ENCODE results near the gene CHID1.

The CHID1 gene

DNA sequence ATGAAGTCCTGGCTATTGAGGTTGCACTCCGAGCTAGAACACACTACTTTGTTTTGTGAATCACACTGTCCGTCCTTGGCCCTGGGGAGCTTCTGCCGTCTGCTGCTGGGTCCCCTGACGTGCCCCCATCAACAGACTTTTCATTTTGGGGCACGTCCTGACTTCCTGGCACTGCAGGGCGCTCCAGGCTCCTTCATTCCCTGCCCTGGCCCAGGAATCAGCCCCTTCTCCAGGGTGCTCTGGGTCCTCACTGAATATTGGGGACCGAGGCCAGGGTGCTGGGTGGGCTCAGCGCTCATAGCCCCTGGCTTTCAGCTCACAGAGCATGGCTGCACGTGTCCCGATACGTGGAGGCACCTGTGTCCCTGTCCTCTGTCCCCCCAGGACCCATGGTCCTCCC lies 45.7 kb downstream of the CHID1 start:
- peaks cover 2% of the 10 kb centered on the region for H3K36me3 Mint-ChIP-seq
- no peak for DNase-seq (ENCODE audit: low spot score in 2 of 2)
- no peak for ATAC-seq (ENCODE audit: low read depth)
- H3K4me3 Mint-ChIP-seq, result no peak overlapping the region
- H3K27ac Mint-ChIP-seq, result no peak overlapping the region
- H3K4me1 Mint-ChIP-seq, result no peaks in the 10 kb centered on the region
- H3K9me3 Mint-ChIP-seq, result no peaks in the 10 kb centered on the region
- H3K27me3 Mint-ChIP-seq, result no peaks in the 10 kb centered on the region

DNA sequence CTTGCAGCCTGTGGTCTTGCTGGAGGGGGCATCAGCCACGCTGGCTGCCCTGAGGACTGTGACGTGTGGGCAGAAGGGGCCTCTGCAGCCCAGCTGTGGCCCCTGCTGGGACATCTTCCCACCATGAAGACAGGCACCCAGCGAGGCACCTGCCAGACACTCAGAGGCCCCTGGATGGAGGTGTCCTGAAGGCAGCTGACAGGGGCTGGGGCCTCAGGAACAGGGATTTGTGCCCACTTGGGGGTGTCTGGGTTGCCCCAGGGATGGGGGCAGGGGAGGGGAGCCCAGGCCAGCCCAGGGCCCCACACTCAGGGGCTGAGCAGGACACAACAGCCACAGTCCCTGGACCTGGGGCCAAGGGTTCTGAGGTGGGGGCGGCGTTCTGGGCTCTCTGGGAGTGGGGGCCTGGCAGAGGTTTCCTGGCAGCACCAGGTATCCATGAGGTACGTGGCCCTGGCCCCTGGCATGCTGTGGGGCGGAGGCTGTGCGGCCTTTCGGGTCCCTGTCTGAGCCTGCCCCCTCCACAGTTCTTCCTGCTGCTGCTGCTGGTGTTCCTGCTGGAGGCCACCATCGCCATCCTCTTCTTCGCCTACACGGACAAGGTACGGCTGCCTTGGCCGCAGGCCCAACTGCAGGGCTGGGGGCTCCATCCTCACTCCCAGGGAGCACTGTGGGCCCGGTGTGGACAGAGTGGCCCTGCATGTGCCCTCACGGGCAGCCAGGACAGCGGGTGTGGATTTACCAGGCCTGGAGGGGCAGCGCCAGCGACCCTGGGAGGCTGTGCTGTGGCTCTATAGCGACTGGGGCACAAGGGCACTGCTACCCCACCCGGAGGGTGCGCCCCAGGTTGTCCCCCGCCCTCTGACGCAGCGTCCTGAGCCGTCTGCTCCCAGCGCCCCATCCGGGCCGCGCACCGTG lies 46.4 kb downstream of the CHID1 start:
- H3K27me3 Mint-ChIP-seq, result peaks cover 5% of the 10 kb centered on the region
- no peaks in the 10 kb centered on the region for H3K4me1 Mint-ChIP-seq
- H3K36me3 Mint-ChIP-seq, result peaks cover 2% of the 10 kb centered on the region
- ATAC-seq (ENCODE audit: low read depth) (no peak), DNase-seq (ENCODE audit: low spot score in 2 of 2) (no peak)
- no peak overlapping the region for H3K27ac Mint-ChIP-seq
- no peak overlapping the region for H3K4me3 Mint-ChIP-seq
- H3K9me3 Mint-ChIP-seq, result no peaks in the 10 kb centered on the region

DNA sequence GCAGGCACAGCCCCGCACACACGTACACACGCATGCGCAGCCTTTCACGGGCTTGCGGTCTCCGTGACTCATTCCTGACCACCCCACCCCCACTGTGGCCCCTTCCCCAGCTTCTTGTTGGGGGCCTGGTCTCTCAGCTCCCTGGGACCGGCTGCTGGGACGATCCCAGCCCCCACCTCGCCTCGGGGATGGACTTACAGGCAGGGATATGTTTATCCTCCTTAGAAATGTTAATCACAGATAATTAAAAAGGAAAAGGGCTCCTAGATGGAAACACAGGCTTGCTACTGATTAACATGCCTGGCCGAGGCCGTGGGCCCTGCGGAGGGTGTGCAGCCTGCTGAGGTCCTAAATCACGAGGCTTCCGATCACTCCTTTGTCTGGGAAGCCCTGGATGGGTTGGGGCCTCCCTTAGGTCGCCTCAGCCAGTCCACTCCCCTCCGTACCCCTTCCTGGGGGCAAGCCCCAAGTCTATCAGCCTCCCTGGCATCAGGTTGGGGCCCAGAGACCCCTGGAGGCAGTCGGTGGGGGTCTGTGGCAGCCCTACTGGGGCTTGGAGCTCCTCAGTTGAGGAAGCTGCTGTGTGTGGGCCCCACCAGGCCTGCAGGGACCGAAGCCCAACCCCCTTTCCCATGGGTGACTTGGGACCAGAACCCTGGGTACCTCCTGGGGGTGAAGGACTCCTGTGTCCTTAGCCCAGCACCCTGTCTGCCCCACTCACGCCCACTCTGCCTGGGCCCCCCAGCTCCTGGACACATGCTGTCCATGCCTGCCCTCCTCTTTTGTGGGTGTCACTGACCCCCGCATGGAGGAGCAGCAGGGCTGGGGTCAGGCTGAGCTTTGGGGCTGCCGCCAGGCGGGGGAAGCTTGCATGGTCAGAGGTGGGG lies 47.3 kb downstream of the CHID1 start:
- DNase-seq (ENCODE audit: low spot score in 2 of 2), result no peak
- no peaks in the 10 kb centered on the region for H3K9me3 Mint-ChIP-seq
- peaks cover 3% of the 10 kb centered on the region for H3K4me1 Mint-ChIP-seq
- no peaks in the 10 kb centered on the region for H3K36me3 Mint-ChIP-seq
- peaks cover 8% of the 10 kb centered on the region for H3K27me3 Mint-ChIP-seq
- no peak for ATAC-seq (ENCODE audit: low read depth)
- no peak overlapping the region for H3K4me3 Mint-ChIP-seq
- no peak overlapping the region for H3K27ac Mint-ChIP-seq

DNA sequence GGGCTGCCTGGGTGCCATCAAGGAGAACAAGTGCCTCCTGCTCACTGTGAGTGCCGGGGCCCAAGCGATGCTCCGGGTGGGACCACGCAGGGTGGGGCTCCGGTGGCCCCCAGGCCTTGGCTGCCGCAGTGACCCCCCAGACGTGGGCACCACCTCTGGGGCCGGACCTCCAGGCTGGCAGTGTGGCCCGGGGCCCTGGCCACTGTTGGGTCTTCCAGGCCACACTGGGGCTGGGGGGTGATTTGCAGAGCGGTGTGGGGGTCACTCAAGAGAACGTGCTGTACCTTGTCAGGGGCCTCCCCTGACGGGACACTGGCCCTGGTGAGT lies 48.0 kb downstream of the CHID1 start:
- DNase-seq (ENCODE audit: low spot score in 2 of 2) (no peak), ATAC-seq (ENCODE audit: low read depth) (no peak)
- peaks cover 9% of the 10 kb centered on the region for H3K27me3 Mint-ChIP-seq
- no peak overlapping the region for H3K27ac Mint-ChIP-seq
- no peak overlapping the region for H3K4me3 Mint-ChIP-seq
- no peaks in the 10 kb centered on the region for H3K36me3 Mint-ChIP-seq
- H3K4me1 Mint-ChIP-seq, result peaks cover 4% of the 10 kb centered on the region
- H3K9me3 Mint-ChIP-seq, result no peaks in the 10 kb centered on the region

DNA sequence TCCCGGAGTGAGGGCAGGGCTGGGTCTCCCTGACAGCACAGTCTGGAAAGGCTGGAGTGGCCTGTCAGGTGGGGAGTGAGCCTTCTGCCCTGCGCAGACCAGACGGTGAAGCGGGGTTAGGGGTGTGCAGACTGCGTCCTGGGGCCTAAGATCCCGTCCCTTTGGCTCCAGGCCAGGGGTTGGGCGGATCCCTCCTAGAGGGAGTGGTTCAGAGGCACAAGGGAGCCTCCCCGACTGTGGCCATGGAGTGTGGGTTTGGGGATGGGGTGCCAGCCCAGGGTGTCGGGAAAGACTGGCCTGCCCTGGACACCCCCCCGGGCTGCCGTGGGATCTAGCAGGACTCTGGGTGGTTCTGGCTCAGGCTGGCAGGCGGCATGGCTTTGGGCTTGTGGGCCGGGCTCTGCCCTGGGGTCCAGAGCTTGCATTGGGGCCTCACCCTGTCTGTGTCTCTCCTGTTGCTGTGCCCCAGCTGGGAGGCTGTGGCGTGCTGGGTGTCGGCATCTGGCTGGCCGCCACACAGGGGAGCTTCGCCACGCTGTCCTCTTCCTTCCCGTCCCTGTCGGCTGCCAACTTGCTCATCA lies 48.4 kb downstream of the CHID1 start:
- H3K9me3 Mint-ChIP-seq, result no peaks in the 10 kb centered on the region
- H3K4me1 Mint-ChIP-seq, result peaks cover 4% of the 10 kb centered on the region
- H3K36me3 Mint-ChIP-seq, result no peaks in the 10 kb centered on the region
- ATAC-seq (ENCODE audit: low read depth) (no peak), DNase-seq (ENCODE audit: low spot score in 2 of 2) (no peak)
- peaks cover 9% of the 10 kb centered on the region for H3K27me3 Mint-ChIP-seq
- no peak overlapping the region for H3K4me3 Mint-ChIP-seq
- no peak overlapping the region for H3K27ac Mint-ChIP-seq

DNA sequence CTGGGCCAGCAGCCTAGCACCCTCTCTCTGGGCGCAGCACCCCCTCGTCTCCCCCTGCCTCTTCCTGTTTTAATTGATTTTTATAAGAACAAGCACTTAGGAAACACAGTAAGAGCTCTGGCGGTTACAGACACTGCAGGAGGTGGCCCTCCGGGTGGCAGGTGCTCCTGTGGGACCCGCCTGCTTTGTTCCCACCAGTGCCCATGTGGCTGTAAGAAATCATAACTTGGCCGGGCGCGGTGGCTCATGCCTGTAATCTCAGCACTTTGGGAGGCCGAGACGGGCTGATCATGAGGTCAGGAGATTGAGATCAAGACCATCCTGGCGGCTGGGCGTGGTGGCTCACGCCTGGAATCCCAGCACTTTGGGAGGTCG lies 49.5 kb downstream of the CHID1 start:
- no peak for DNase-seq (ENCODE audit: low spot score in 2 of 2)
- Mint-ChIP-seq H3K27ac (no peak overlapping the region), H3K4me3 (no peak overlapping the region), H3K27me3 (peaks cover 9% of the 10 kb centered on the region), H3K36me3 (no peaks in the 10 kb centered on the region), H3K9me3 (no peaks in the 10 kb centered on the region), H3K4me1 (peaks cover 4% of the 10 kb centered on the region)
- no peak for ATAC-seq (ENCODE audit: low read depth)

DNA sequence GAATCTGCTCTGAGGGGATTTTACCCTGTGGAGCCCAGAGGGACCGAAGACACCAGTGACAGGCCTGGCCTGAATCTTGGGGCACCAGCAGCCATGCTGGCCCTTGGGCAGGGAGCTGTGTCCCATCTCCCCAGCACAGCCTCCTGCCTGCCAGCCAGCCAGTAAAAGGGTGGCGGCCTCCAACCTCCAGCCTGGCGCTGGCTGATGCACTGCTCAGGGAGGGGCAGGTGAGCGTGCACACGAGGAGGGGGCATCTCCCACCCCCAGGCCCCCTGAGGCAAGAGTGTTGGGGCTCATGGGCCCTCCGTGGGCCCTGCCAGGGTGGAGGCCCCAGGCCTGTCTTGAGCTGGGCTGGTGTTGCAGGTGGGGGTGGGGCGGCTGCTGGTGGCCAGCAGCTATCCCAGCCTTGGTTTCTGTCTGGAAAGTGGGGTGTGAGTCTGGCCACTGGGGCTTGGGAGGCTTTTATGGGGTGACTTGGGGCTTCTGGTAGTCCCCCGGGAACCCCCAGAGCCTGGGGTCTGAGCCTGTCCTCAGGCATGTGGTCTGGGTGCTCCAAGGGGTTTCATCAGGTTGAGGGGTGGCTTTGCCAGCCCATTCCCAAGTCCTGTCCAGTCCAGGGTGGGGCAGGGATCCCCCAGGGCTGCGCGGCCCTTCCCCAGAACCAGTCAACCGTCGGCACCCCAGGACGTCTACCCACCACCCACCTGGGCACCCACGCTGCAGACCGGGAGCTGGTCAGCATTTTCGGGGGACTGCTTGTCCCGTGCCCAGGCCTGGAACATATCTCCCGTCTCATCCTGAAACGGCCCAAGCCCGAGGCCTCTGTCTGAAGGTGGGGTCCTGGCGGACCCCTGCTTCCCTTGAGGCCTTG lies 50.1 kb downstream of the CHID1 start:
- no peak for DNase-seq (ENCODE audit: low spot score in 2 of 2)
- Mint-ChIP-seq H3K27me3 (peaks cover 9% of the 10 kb centered on the region), H3K9me3 (no peaks in the 10 kb centered on the region), H3K36me3 (no peaks in the 10 kb centered on the region), H3K4me1 (peaks cover 4% of the 10 kb centered on the region), H3K4me3 (no peak overlapping the region), H3K27ac (no peak overlapping the region)
- ATAC-seq (ENCODE audit: low read depth), result no peak

DNA sequence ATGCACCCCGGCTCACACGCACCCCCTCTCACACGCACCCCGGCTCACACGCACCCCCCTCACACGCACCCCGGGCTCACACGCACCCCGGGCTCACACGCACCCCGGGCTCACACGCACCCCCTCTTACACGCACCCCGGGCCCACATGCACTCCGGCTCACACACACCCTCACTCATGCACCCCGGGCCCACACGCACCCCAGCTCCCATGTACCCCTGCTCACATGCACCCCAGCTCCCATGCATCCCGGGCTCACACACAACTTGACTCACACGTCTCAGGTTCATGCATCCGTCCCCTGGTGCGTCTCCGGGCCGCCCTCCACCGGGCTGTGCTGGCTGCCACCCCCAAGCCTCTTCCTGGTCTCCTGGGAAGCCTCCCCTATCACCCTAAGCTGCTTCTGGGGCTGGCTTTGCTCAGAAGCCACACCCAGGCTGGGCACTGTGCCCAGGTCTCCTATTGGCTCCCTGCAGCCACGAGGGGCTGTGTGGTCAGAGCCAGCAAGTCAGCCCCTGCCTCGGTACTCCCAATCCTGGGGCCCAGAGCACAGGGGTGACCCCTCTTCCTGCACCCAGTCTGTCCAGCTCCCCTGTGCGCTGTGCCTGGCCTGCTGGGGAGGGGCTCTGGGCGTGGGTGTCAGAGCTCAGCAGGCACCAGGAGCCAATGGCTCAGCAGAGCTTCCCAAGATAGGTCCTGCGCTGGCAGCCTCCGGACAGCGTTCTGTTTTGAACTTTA lies 51.0 kb downstream of the CHID1 start:
- H3K4me1 Mint-ChIP-seq, result peaks cover 4% of the 10 kb centered on the region
- H3K27ac Mint-ChIP-seq, result no peak overlapping the region
- H3K27me3 Mint-ChIP-seq, result peaks cover 9% of the 10 kb centered on the region
- H3K36me3 Mint-ChIP-seq, result no peaks in the 10 kb centered on the region
- no peaks in the 10 kb centered on the region for H3K9me3 Mint-ChIP-seq
- DNase-seq (ENCODE audit: low spot score in 2 of 2), result no peak
- no peak overlapping the region for H3K4me3 Mint-ChIP-seq
- ATAC-seq (ENCODE audit: low read depth), result no peak

DNA sequence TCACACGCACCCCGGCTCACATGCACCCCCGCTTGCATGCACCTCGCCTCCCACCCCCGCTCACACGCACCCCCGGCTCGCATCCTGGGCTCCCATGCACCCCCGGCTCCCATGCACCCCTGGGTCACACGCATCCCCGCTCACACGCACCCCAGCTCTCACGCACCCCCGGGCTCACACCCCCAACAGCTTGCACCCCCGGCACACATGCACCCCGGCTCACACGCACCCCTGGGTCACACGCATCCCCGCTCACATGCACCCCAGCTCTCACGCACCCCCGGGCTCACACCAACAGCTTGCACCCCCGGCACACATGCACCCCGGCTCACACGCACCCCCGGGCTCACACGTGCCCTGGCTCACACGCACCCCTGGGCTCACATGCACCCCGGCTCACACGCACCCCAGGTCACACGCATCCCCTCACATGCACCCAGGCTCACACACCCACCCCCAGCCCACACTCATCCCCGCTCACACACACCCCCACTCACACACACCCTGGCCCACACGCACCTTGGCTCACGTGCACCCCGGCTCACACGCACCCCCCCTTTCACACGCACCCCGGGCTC lies 51.8 kb downstream of the CHID1 start:
- Mint-ChIP-seq H3K27me3 (peaks cover 9% of the 10 kb centered on the region), H3K4me3 (no peak overlapping the region), H3K4me1 (peaks cover 4% of the 10 kb centered on the region), H3K36me3 (no peaks in the 10 kb centered on the region), H3K9me3 (no peaks in the 10 kb centered on the region), H3K27ac (no peak overlapping the region)
- DNase-seq (ENCODE audit: low spot score in 2 of 2) (no peak), ATAC-seq (ENCODE audit: low read depth) (no peak)

DNA sequence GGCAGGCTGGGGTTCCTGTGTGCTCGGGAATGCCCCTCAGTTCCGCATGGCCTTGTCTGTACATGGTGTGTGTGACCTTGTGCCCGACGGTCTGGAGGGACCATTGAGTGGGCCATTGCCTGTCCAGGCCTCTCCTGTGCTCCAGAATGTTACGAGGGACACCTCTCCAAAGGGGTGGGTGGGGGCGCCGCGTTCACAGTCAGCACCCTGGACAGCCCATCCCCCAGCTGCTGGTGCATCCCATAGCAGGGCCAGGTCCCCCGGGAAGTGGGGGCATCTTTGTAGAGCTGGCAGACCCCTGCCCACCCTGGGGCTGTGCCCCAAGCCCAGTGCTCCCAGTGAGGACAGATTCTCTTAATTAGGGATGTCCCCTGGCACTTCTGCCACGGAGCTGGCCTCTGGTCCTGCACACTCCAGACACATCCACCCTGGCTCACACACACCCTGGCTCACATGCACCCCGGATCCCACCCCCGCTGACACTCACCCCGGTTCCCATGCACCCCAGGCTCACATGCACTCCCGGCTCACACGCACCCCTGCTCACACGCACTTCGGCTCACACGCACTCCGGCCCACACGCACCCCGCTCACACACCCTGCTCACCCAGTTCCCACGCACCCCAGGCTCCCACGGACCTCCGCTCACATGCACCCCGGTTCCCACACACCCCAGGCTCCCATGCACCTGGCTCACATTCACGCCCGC lies 52.4 kb downstream of the CHID1 start:
- Mint-ChIP-seq H3K4me1 (peaks cover 4% of the 10 kb centered on the region), H3K36me3 (no peaks in the 10 kb centered on the region)

DNA sequence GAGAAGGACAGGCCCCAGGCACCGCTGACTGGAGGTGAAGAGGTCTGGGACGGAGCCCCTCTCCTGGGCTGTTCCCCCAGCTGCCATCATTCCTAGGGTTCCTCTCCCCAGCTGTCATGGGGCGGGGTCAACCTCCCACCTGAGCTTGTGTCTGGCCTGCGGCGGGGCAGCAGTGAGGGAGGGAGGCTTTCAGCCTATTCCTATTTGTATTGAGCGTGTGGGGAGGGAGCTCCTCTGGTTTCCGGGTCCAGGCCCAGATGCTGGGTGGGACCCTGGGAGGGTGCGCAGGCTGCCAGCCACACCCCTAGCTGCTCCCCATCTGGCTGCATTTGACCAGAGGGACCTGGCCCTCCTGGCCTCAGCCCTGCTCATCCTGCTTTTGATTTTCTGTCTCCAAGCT lies 54.2 kb downstream of the CHID1 start:
- no peak overlapping the region for H3K27ac Mint-ChIP-seq
- no peaks in the 10 kb centered on the region for H3K9me3 Mint-ChIP-seq
- H3K27me3 Mint-ChIP-seq, result peaks cover 15% of the 10 kb centered on the region
- H3K4me3 Mint-ChIP-seq, result no peak overlapping the region
- peaks cover 4% of the 10 kb centered on the region for H3K4me1 Mint-ChIP-seq
- DNase-seq (ENCODE audit: low spot score in 2 of 2) (no peak), ATAC-seq (ENCODE audit: low read depth) (no peak)
- H3K36me3 Mint-ChIP-seq, result no peaks in the 10 kb centered on the region

More for the DNA sequence above, 52.4 kb downstream of the CHID1 start:
- no peak overlapping the region for H3K4me3 Mint-ChIP-seq
- no peaks in the 10 kb centered on the region for H3K9me3 Mint-ChIP-seq
- peaks cover 9% of the 10 kb centered on the region for H3K27me3 Mint-ChIP-seq
- no peak overlapping the region for H3K27ac Mint-ChIP-seq
- DNase-seq (ENCODE audit: low spot score in 2 of 2) (no peak), ATAC-seq (ENCODE audit: low read depth) (no peak)

DNA sequence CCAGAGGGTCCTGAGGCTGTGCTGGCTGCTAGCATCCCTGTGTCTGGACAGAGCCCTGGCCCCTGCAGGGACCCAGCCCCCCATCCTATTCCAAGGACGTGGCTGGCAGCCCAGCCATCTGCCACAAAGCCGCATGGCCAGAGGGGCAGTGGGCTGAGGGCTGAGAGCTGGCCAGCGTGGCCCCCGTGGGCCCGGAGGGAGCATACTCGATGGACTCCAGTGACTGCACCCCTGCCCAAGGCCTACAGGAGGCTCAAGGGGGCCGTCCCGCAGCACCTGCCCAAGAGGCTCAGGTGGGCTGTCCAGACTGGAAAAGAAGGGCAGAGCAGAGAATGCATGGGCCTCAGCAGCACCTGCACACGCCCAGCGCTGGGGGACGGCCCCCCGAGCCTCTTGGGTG lies 54.8 kb downstream of the CHID1 start:
- peaks cover 4% of the 10 kb centered on the region for H3K4me1 Mint-ChIP-seq
- no peak overlapping the region for H3K4me3 Mint-ChIP-seq
- H3K27me3 Mint-ChIP-seq, result peaks cover 15% of the 10 kb centered on the region
- H3K27ac Mint-ChIP-seq, result no peak overlapping the region
- no peaks in the 10 kb centered on the region for H3K9me3 Mint-ChIP-seq
- DNase-seq (ENCODE audit: low spot score in 2 of 2) (no peak), ATAC-seq (ENCODE audit: low read depth) (no peak)
- no peaks in the 10 kb centered on the region for H3K36me3 Mint-ChIP-seq
